Hindlimb muscle (tissue), 1 donor: ENCODE measurements around the gene CD58. TPM values are rescaled to one million over a fixed set of nuclear protein-coding genes. Genes with fewer than 3 reads are reported as not detected.

Experiments used
- DNase-seq: peaks from one replicate; pipeline ENCODE4 v3.0.0-alpha.2; 2013
- polyA plus RNA-seq: library from polyadenylated mRNA; unstranded; fragments of 120-200 nt; gene quantifications from one replicate; pipeline ENCODE4 v1.2.1, GENCODE V29; 2013; ENCODE audit not compliant: insufficient read length

The CD58 gene
- polyA plus RNA-seq, 1 donor, result 9.8 TPM

DNA sequence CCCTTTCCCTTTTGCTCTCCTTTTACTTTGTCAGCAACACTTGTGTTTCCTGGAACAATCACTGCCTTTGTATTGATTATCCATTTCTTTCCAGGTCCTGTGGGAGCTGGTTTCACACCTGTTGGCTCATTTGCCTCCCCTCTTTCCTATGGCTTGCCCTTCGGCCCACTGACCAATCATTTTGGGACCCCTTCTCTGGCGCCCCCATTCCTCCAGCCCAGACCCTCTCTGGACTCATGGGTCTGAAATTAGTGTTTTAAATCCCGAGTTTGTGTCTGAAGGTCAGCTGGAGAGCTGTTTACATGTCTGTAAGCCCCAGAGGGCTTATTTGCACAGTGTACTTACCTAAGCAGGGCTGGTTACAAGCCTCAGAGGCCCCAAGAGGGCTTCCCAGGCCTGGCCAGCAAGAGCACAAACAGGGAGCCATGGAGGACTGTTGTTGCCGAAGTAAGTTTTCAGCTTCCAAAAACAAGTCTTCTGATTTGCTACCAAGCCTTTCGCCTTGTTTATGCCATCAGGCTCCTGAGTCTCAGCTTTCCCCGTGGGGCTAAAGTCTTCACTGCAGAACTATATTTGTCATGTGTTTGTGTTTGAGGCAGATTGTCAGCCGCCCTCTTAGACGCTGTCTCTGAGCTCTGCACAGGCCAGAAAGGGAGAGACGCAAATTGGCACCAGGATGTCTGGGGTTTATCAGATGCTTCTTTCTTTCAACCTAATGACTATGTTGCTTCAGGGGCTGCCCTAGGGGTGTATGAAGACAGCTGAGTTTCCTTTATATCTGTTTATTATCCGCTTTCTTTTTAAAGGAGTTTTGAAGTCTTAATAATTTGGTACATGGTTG lies 104.8 kb downstream of the CD58 start:
- DNase-seq, result no peak

DNA sequence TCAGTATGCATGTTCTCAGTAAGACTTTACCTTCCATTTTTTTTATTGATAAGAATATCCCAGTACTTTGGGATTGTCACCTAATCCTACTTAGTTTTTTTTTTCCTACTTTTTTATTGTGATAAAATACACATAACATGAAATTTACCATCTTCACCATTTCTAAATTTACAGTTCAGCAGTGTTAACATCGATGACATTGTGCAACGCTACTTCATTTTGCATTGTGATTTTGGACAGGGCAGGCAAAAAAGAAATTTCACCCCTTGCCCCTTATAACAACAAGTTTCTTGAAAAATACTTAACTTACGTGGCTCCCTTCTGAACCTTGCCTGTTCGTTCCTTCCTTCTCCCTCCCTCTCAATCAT lies 105.4 kb downstream of the CD58 start:
- DNase-seq, result no peak

Other genes with a start within 250 kb of the CD58 start
- 125 TPM for gene ATP1A1, start 197.8 kb downstream of the CD58 start, polyA plus RNA-seq
- gene IGSF3, start 96.7 kb upstream of the CD58 start, polyA plus RNA-seq, result 24.8 TPM
- gene CD2, start 183.4 kb upstream of the CD58 start, polyA plus RNA-seq, result not detected